AML-193 (cell line): Measurements from ENCODE around the gene FBXO9.

ENCODE experiments used
- DNase-seq, 2 experiments: peaks; one replicate each; lab custom pipeline; 2025; lab: John Stamatoyannopoulos, UW

The FBXO9 gene

GRCh38 chr6:53136000-53136609 lies 70.9 kb downstream of the FBXO9 start:
- DNase-seq = no peak

- DNase-seq = no peak
Observed at GRCh38 chr6:53139841-53140413, 74.7 kb downstream of the FBXO9 start.

DNA sequence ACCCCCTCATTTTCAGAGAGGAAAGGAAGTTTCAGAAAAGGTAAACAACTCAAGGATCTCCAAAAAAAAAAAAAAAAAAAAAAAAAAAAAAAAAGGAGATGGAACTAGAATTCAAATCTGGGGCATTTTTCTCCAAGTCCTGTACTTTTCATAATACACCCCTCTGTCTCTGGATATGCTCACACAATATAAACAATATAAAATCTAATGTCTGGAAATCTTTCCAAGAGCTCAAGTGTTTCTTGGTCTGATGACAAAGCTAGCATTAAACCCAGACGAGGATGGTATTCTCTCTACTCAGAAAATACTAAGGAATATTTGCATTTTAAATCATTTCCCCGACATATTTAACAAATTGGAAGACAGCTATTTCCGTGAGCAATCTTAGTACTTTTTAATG lies 77.6 kb downstream of the FBXO9 start:
- DNase-seq = no peak

DNA sequence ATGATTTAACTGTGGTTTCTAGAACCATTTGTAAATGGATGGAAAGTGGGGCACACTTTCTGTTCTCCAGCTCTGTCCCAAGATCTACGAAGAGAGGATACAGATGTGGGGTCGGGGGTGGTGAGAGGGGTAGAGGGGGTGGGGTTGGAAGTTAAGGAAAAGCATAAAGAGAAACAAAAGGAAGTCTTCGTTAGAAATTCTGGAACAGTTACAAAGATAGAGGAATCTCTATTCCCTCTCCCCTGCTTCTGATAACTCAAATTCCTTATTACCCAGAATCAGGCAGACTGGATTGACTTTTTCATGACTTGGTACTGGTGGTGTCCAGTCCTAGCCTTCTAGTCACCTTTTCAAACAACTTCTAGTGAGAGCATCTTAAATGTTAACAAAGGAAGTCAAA lies 78.5 kb downstream of the FBXO9 start:
- no peak for DNase-seq

DNA sequence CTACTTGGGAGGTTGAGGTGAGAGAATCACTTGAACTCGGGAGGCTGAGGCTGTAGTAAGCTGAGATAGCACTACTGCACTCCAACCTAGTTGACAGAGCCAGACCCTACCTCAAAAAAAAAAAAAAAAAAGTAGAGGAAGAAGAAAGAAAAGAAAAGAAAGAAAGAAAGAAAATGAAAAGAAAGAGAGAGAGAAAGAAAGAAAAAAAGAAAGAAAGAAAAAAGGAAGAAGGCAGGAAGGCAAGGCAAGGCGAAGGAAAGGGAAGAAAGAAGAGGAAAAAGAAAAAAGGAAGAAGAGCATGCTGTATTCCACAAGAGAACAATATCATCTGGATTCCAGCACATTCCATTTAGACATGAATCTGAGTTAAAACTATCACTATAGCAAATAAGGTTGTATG lies 79.6 kb downstream of the FBXO9 start:
- no peak for DNase-seq

GRCh38 chr6:53148684-53149083 lies 83.5 kb downstream of the FBXO9 start, which contains the start of gene GCM1:
TSS of gene GCM1 (minus strand) at chr6:53148841. CDS start at chr6:53145632, 3,209 bp downstream.
- no peak for DNase-seq
